OCI-LY3 (cell line): ENCODE data around the gene TBX21.

ENCODE experiments used
- CTCF ChIP-seq: fragments of 200-600, 300-600 bp; sonication (generic); IDR thresholded peaks from 2 replicates; pipeline ENCODE4 v1.5.1; 2014; ENCODE audit warnings: antibody characterized with exemption, low read length, low read depth
- EZH2phosphoT487 ChIP-seq: fragments of 200-600 bp; shearing (Covaris generic); IDR thresholded peaks from 2 replicates; pipeline ENCODE4 v1.6.1; 2018; ENCODE audit warnings: antibody characterized with exemption, mixed run types, low read depth

- TF ChIP-seq CTCF (no peak), EZH2phosphoT487 (no peak)
Measured at GRCh38 chr17:47731396-47731795, 1.6 kb upstream of the TBX21 start.
